Activated T-helper 2 cell treated with anti-CD3 and anti-CD28 coated beads, Interferon-gamma antibody, Interleukin-2, Interleukin-4, amounts not matched to agents 10 μg/mL and 5 μg/mL and 100 μg/mL, durations not matched to agents 14 hours and 24 hours and 36 hours (primary cell): ENCODE data around the gene RPL36AL. TPM values are rescaled to one million over a fixed set of nuclear protein-coding genes. Genes with fewer than 3 reads are reported as not detected.

Experiments
- DNase-seq: peaks from one replicate; pipeline ENCODE4 v3.0.0; 2021; ENCODE audit warnings: low spot score
- H3K27ac Mint-ChIP-seq: one replicate; pipeline ENCODE4 v1.8.0; 2021; ENCODE audit warnings: mixed read lengths
- H3K27me3 Mint-ChIP-seq: one replicate; pipeline ENCODE4 v1.8.0; 2021; ENCODE audit warnings: low read depth, mixed read lengths
- H3K36me3 Mint-ChIP-seq: one replicate; pipeline ENCODE4 v1.8.0; 2021; ENCODE audit warnings: low read depth, mixed read lengths
- H3K4me1 Mint-ChIP-seq: one replicate; pipeline ENCODE4 v1.8.0; 2021; ENCODE audit warnings: low read depth, mixed read lengths
- H3K4me3 Mint-ChIP-seq: one replicate; pipeline ENCODE4 v1.8.0; 2021; ENCODE audit warnings: low read depth, mild to moderate bottlenecking, moderate library complexity, mixed read lengths
- H3K9me3 Mint-ChIP-seq: one replicate; pipeline ENCODE4 v1.8.0; 2021; ENCODE audit warnings: mixed read lengths
- intact Hi-C: fragments of 100-400 bp; cut with micrococcal nuclease; formaldehyde crosslinking; loops from one replicate; pipeline ENCODE4 v1.15.1; 2023
- total RNA-seq: library from RNA; stranded (reverse); gene quantifications from 2 replicates; pipeline ENCODE4 v1.2.3, GENCODE V29; 2022

RPL36AL gene
- total RNA-seq, 1 donor from 2014 or later, result 292 TPM

DNA sequence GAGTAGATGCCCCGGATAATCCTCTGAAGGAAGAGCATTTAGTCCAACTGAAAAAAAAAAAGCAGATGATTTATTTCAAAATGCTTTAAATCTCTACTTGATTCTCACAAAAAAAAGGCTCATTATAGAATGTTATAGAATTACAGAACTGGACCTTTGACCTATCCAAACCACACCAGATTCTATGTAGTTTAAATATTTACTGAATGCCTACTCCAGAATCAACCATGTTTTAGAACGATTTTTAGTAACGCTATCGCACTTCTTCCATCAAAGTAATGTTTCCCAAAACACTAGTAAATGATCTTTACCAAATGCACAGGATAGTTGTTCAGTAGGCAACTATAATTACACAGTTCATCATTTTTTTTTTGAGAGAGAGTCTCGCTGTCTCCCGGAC lies 36.8 kb downstream of the RPL36AL start:
- H3K27ac Mint-ChIP-seq, result peak overlapping the region; percentile 73
- peaks cover 46% of the 10 kb centered on the region for H3K4me1 Mint-ChIP-seq
- intact Hi-C loops, result no loop called here
- DNase-seq, result no peak
- no peaks in the 10 kb centered on the region for H3K27me3 Mint-ChIP-seq
- peak overlapping the region; percentile 92 for H3K4me3 Mint-ChIP-seq
- H3K36me3 Mint-ChIP-seq, result peaks cover 71% of the 10 kb centered on the region
- H3K9me3 Mint-ChIP-seq, result no peaks in the 10 kb centered on the region

DNA sequence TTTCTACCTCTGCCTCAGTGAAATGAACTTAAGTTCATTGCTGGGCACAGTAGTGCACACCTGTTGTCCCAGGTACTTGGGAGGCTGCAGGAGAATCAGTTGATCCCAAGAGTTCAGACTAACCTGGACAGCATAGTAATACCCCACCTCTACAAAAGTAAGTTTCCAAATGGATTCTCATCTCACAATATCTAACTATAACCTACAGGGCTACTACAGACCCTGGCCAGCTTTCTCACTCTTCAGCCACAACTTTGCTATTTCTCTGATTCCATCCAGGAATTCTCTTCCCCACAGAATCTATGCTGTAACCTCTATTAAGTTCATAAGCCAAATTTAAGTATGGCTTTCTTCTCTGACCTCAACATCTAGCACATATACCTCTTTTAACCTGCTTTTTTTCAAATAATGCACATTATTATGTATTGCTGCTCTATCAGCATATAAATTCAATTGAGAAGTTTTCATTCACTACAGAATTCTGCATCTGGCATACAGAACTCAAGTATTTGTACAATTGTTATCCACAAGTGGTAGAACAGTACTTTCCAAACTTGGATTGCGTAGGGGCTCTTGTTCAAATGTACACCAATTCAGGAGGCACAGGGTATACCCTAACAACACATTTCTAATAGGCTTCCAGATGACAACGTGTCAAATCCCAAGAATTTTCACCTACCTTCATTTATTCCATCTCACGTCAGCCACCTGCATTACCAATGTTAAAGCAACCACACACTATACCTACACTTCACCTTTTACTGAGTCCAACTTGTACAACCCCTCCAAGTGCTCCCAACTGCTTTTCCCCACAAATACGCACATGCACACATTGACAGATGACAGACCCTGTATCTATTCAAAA lies 38.1 kb downstream of the RPL36AL start:
- no peak for DNase-seq
- peaks cover 51% of the 10 kb centered on the region for H3K4me1 Mint-ChIP-seq

DNA sequence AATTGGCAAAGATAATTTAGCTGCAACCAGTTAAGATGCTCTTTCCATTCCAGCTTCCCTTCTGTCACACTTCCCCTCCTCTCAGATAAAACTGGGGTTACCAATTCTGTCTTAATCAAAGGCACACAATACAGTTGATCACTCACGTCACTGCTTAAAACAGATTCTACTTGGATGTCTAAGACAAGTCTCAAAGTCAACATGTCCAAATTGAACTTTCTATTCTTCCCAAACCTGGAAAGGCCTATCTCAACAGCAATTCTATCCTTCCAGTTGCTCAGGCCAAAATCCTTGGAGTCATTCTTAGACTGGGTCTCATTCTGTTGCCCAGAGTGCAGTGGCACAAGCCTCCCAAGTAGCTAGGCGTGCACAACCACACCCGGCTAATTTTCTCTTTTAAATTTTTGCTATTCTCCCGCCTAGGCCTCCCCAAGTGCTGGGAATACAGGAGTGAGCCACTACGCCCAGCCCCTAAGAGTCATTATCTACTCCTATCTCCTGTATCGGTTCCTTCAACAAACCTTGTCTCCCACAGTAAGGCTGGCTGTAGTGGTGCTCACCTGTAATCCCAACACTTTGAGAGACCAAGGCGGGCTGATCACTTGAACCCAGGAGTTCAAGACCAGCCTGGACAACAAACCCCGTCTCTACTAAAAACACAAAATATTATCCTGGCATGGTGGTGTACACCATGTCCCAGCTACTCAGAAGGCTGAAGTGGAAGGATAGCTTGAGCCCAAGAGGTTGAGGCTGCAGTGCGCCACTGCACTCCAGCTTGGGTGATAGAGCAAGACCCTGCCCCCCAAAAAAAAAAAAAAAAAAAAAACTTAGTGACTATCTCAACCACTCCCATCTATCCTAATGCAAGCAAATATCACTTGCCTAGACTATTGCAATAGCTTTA lies 39.0 kb downstream of the RPL36AL start:
- intact Hi-C loops, result no loop called here
- H3K27me3 Mint-ChIP-seq, result no peaks in the 10 kb centered on the region
- H3K9me3 Mint-ChIP-seq, result no peaks in the 10 kb centered on the region
- H3K27ac Mint-ChIP-seq, result peak overlapping the region; percentile 50
- H3K36me3 Mint-ChIP-seq, result peaks cover 87% of the 10 kb centered on the region
- DNase-seq, result no peak
- peaks cover 47% of the 10 kb centered on the region for H3K4me1 Mint-ChIP-seq
- H3K4me3 Mint-ChIP-seq, result no peak overlapping the region

More for the DNA sequence above, 38.1 kb downstream of the RPL36AL start:
- Mint-ChIP-seq H3K27me3 (no peaks in the 10 kb centered on the region), H3K4me3 (no peak overlapping the region), H3K36me3 (peaks cover 80% of the 10 kb centered on the region), H3K9me3 (no peaks in the 10 kb centered on the region), H3K27ac (peak overlapping the region; percentile 48)
- intact Hi-C loops, result no loop called here

DNA sequence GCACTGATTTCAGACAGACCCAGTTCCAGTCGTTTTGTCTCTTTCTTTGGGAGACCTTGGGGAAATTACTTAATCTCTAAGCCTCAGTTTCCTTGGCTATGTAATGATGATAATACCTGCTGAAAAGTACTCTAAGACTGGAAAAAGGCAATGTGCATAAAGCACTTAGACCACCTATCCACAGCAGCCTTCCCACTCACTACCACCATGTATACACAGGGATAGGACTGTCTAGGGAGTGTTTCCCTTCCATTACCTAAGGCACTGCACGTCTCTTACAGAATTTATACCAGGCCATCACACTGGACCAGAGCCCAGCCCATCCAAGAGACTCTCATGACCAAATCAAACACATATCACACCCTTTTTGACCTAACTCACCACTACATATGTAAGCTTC lies 40.6 kb downstream of the RPL36AL start:
- intact Hi-C loops, result no loop called here
- no peaks in the 10 kb centered on the region for H3K9me3 Mint-ChIP-seq
- no peak for DNase-seq
- H3K4me1 Mint-ChIP-seq, result peaks cover 52% of the 10 kb centered on the region
- peak overlapping the region; percentile 35 for H3K27ac Mint-ChIP-seq
- no peaks in the 10 kb centered on the region for H3K27me3 Mint-ChIP-seq
- no peak overlapping the region for H3K4me3 Mint-ChIP-seq
- H3K36me3 Mint-ChIP-seq, result peaks cover 80% of the 10 kb centered on the region

DNA sequence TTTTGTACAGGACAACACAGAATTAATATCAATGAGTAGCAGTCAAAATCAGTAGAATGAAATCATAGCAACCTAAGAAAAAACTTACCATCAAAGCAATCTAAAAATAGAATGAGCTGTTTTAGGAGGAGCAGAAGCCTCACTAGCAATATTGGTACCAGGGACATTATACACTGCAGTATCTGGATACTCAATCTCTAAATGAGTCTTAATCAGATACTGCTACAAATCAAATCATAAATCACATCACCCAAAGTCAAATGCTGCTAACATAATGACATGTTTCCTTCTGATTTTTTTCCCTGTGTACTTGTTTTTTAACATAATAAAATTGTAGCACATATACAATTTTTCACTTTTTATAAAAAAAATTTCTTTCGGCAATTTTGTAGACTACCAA lies 42.3 kb downstream of the RPL36AL start:
- no peak for DNase-seq
- no peak overlapping the region for H3K4me3 Mint-ChIP-seq
- H3K4me1 Mint-ChIP-seq, result peaks cover 44% of the 10 kb centered on the region
- H3K27ac Mint-ChIP-seq, result peak overlapping the region; percentile 48
- intact Hi-C loops, result no loop called here
- H3K9me3 Mint-ChIP-seq, result no peaks in the 10 kb centered on the region
- H3K36me3 Mint-ChIP-seq, result peaks cover 80% of the 10 kb centered on the region
- no peaks in the 10 kb centered on the region for H3K27me3 Mint-ChIP-seq

DNA sequence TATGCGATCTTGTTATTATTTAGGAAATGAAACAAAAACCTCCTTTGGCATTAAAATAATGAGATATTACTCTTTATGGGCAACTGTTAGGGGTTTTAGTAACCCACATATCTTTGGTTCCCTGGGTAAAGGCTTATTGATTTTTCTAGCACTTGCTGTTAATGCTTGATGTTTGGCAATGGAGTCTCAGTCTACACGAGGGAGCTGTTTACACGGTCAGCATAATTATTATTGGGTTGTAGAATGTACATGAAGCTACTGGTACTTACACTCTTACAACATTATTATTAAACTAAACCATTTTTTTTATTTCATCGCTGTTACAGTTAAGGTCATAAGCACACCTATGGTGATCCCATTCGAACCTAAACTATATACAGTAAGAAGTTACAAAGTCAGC lies 46.4 kb downstream of the RPL36AL start:
- Mint-ChIP-seq H3K27ac (no peak overlapping the region), H3K9me3 (peaks cover 3% of the 10 kb centered on the region), H3K36me3 (peaks cover 66% of the 10 kb centered on the region), H3K27me3 (no peaks in the 10 kb centered on the region), H3K4me1 (peaks cover 14% of the 10 kb centered on the region), H3K4me3 (no peak overlapping the region)
- DNase-seq, result no peak
- intact Hi-C loops, result no loop called here

DNA sequence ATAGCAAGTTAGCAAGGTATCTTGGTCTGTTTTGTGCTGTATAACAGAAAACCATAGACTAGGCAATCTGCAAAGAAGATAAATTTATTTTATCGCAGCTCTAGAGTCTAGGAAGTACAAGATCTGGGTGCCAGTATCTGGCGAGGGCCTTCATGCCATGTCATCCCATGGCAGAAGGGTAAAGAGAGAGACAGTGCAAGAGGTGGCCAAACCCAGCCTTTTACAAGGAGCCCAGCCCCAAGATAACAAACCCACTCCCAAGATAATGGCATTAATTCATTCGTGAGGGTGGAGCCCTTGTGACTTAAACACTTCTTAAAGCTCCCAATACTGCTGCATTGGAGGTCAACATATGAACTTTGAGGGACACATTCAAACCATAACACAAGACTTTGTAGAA lies 51.1 kb downstream of the RPL36AL start:
- Mint-ChIP-seq H3K27ac (no peak overlapping the region), H3K36me3 (peaks cover 32% of the 10 kb centered on the region), H3K27me3 (no peaks in the 10 kb centered on the region), H3K9me3 (peaks cover 3% of the 10 kb centered on the region), H3K4me1 (peaks cover 1% of the 10 kb centered on the region), H3K4me3 (no peak overlapping the region)
- intact Hi-C loops, result no loop called here
- no peak for DNase-seq

Other genes with a start within 250 kb of the RPL36AL start
- 1,969 and 2,120 TPM in 2 replicates for gene RPS29, start 34.2 kb downstream of the RPL36AL start, total RNA-seq
- gene LRR1, start 21.7 kb downstream of the RPL36AL start, total RNA-seq, result 44.2 and 45.4 TPM in 2 replicates
- gene MGAT2, start 173 bp upstream of the RPL36AL start, total RNA-seq, result 57.0 and 57.9 TPM in 2 replicates
- 10.5 and 11.4 TPM in 2 replicates for gene DNAAF2, start 14.6 kb upstream of the RPL36AL start, total RNA-seq
- gene POLE2, start 67.6 kb upstream of the RPL36AL start, total RNA-seq, result 43.4 and 47.2 TPM in 2 replicates
- 0.78 and 0.96 TPM in 2 replicates for gene KLHDC1, start 72.5 kb upstream of the RPL36AL start, total RNA-seq
- gene KLHDC2, start 147.5 kb upstream of the RPL36AL start, total RNA-seq, result 28.9 and 31.6 TPM in 2 replicates
- gene NEMF, start 232.2 kb upstream of the RPL36AL start, total RNA-seq, result 75.0 and 81.0 TPM in 2 replicates